ENCODE results near the gene MYH14.

- TF ChIP-seq CTCF (optimal IDR thresholded peaks at IDR 0.05 in 1 of 3, IDR thresholded peaks at IDR 0.05 in 1 of 3, conservative IDR thresholded peaks at IDR 0.05 in 1 of 3; ENCODE audit: extremely low read depth in 1 of 3, insufficient read depth in 2 of 3, low read length in 3 of 3) (no peak), EZH2 (IDR thresholded peaks at IDR 0.05; ENCODE audit: low read length) (no peak)
Measured at GRCh38 chr19:50311723-50312635, 108.6 kb downstream of the MYH14 start.
